Calu3 (cell line): Measurements from ENCODE around the gene GTSF1L. TPM values are rescaled to one million over a fixed set of nuclear protein-coding genes. Genes with fewer than 3 reads are reported as not detected.

ENCODE experiments used
- BruUV-seq: library from RNA; stranded (reverse); fragments of 400-500 nt; replicated peaks from 2 replicates; lab custom pipeline; 2021; lab: Mats Ljungman, UMichigan
- CTCF ChIA-PET: fragments of 300-600 bp; sonication (Branson Sonifier 250); formaldehyde crosslinking; loops from one replicate; lab custom pipeline; 2022; ENCODE audit warnings: antibody characterized with exemption; lab: Charles Lee
- DNase-seq: peaks from one replicate; pipeline ENCODE4 v3.0.0; 2022
- H3K27ac Mint-ChIP-seq: one replicate; pipeline ENCODE4 v1.8.0; 2022; ENCODE audit warnings: mixed read lengths; ENCODE audit not compliant: unreplicated experiment
- H3K27me3 Mint-ChIP-seq: one replicate; pipeline ENCODE4 v1.8.0; 2022; ENCODE audit warnings: mixed read lengths; ENCODE audit not compliant: unreplicated experiment
- H3K36me3 Mint-ChIP-seq: one replicate; pipeline ENCODE4 v1.8.0; 2022; ENCODE audit warnings: mild to moderate bottlenecking, moderate library complexity, mixed read lengths; ENCODE audit not compliant: insufficient read depth, unreplicated experiment
- H3K4me1 Mint-ChIP-seq: one replicate; pipeline ENCODE4 v1.8.0; 2022; ENCODE audit warnings: mild to moderate bottlenecking, low read depth, mixed read lengths; ENCODE audit not compliant: unreplicated experiment
- H3K4me3 Mint-ChIP-seq: one replicate; pipeline ENCODE4 v1.8.0; 2022; ENCODE audit warnings: mild to moderate bottlenecking, low read depth, moderate library complexity, mixed read lengths; ENCODE audit not compliant: unreplicated experiment
- H3K9me3 Mint-ChIP-seq: one replicate; pipeline ENCODE4 v1.8.0; 2022; ENCODE audit warnings: low read depth, mixed read lengths; ENCODE audit not compliant: unreplicated experiment
- intact Hi-C: fragments of 100-400 bp; cut with micrococcal nuclease; formaldehyde crosslinking; loops from one replicate; pipeline ENCODE4 v1.10.0; 2022; ENCODE audit not compliant: unreplicated experiment
- total RNA-seq: library from RNA; stranded (reverse); gene quantifications from 2 replicates; pipeline ENCODE4 v1.2.3, GENCODE V29; 2022
- TF ChIP-seq, protein P1 (sequence below): fragments of 200-600 bp; IDR thresholded peaks from one replicate; pipeline ENCODE4 v1.8.0; 2022; ENCODE audit warnings: antibody characterized with exemption; ENCODE audit not compliant: unreplicated experiment

The GTSF1L gene
- total RNA-seq, 1 experiment from 2014 or later: not detected

- no peaks in the 10 kb centered on the region for H3K4me1 Mint-ChIP-seq
- no peaks in the 10 kb centered on the region for H3K36me3 Mint-ChIP-seq
- H3K4me3 Mint-ChIP-seq: no peak overlapping the region
- CTCF ChIA-PET: no interaction called here
- no peaks in the 10 kb centered on the region for H3K9me3 Mint-ChIP-seq
- peaks cover 13% of the 10 kb centered on the region for H3K27me3 Mint-ChIP-seq
- no TSS peak for BruUV-seq
- intact Hi-C loops: no loop called here
- H3K27ac Mint-ChIP-seq: no peak overlapping the region
- TF ChIP-seq, protein P1, sequence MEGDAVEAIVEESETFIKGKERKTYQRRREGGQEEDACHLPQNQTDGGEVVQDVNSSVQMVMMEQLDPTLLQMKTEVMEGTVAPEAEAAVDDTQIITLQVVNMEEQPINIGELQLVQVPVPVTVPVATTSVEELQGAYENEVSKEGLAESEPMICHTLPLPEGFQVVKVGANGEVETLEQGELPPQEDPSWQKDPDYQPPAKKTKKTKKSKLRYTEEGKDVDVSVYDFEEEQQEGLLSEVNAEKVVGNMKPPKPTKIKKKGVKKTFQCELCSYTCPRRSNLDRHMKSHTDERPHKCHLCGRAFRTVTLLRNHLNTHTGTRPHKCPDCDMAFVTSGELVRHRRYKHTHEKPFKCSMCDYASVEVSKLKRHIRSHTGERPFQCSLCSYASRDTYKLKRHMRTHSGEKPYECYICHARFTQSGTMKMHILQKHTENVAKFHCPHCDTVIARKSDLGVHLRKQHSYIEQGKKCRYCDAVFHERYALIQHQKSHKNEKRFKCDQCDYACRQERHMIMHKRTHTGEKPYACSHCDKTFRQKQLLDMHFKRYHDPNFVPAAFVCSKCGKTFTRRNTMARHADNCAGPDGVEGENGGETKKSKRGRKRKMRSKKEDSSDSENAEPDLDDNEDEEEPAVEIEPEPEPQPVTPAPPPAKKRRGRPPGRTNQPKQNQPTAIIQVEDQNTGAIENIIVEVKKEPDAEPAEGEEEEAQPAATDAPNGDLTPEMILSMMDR: no peak
- no peak for DNase-seq
Observed at GRCh38 chr20:43724383-43724782, 2.4 kb downstream of the GTSF1L start.

GRCh38 chr20:43723735-43724134 is 3.1 kb downstream of the GTSF1L start:
- Mint-ChIP-seq H3K4me3 (no peak overlapping the region), H3K27me3 (peaks cover 13% of the 10 kb centered on the region), H3K36me3 (no peaks in the 10 kb centered on the region), H3K27ac (no peak overlapping the region), H3K9me3 (no peaks in the 10 kb centered on the region), H3K4me1 (no peaks in the 10 kb centered on the region)
- DNase-seq: no peak
- no TSS peak for BruUV-seq
- intact Hi-C loops: no loop called here
- CTCF ChIA-PET: no interaction called here
- TF ChIP-seq, protein P1: no peak

GRCh38 chr20:43723186-43723585 is 3.6 kb downstream of the GTSF1L start:
- H3K4me1 Mint-ChIP-seq: no peaks in the 10 kb centered on the region
- H3K36me3 Mint-ChIP-seq: no peaks in the 10 kb centered on the region
- no peak overlapping the region for H3K27ac Mint-ChIP-seq
- no peak overlapping the region for H3K4me3 Mint-ChIP-seq
- TF ChIP-seq, protein P1: no peak
- BruUV-seq: no TSS peak
- no peaks in the 10 kb centered on the region for H3K9me3 Mint-ChIP-seq
- intact Hi-C loops: no loop called here
- peaks cover 13% of the 10 kb centered on the region for H3K27me3 Mint-ChIP-seq
- no peak for DNase-seq
- CTCF ChIA-PET: no interaction called here

DNA sequence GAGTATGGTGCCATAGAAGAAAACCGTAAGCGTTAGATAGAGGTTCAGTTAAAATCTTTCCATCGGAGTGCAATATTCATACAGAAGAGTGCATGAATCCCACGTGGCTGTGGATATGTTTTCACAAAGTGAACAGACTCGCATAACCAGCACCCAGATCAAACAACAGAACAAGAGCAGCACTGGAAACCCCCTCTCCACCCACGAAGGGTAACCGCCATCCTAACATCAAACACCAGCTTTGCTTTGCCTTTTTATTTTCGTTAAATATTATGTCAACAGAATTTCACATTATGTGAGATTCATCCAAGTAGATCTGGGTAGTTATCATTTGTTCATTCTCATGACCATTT is 4.7 kb downstream of the GTSF1L start:
- H3K9me3 Mint-ChIP-seq: no peaks in the 10 kb centered on the region
- BruUV-seq: no TSS peak
- H3K4me1 Mint-ChIP-seq: no peaks in the 10 kb centered on the region
- TF ChIP-seq, protein P1: no peak
- H3K27ac Mint-ChIP-seq: no peak overlapping the region
- H3K27me3 Mint-ChIP-seq: peaks cover 11% of the 10 kb centered on the region
- no peak overlapping the region for H3K4me3 Mint-ChIP-seq
- H3K36me3 Mint-ChIP-seq: no peaks in the 10 kb centered on the region
- CTCF ChIA-PET: no interaction called here
- no peak for DNase-seq
- intact Hi-C loops: no loop called here
